Measurements from ENCODE around the gene NCOA1. TPM values are rescaled to one million over a fixed set of nuclear protein-coding genes. Genes with fewer than 3 reads are reported as not detected.

Gene NCOA1
- total RNA-seq, 1 donor from 2014 or later, result 3.4 TPM

- H3K27me3 ChIP-seq (ENCODE audit: control insufficient read depth, insufficient read depth, low read length), result no peaks in the 10 kb centered on the region
- DNase-seq (ENCODE audit: low read depth) (no peak), FAIRE-seq (no peak)
- no peak overlapping the region for H3K4me3 ChIP-seq (ENCODE audit: low read depth, low read length)
- peaks cover 2% of the 10 kb centered on the region for H3K36me3 ChIP-seq (ENCODE audit: control insufficient read depth, insufficient read depth, low read length)
- no peak for TF ChIP-seq CTCF (IDR thresholded peaks at IDR 0.05; ENCODE audit: insufficient read depth, low read length, severe bottlenecking)
Measured at GRCh38 chr2:24570225-24570624, 79.2 kb downstream of the NCOA1 start.

GRCh38 chr2:24571828-24572442 is 80.9 kb downstream of the NCOA1 start:
- Histone ChIP-seq H3K36me3 (ENCODE audit: control insufficient read depth, insufficient read depth, low read length) (no peaks in the 10 kb centered on the region), H3K4me3 (ENCODE audit: low read depth, low read length) (no peak overlapping the region), H3K27me3 (ENCODE audit: control insufficient read depth, insufficient read depth, low read length) (no peaks in the 10 kb centered on the region)
- TF ChIP-seq CTCF (IDR thresholded peaks at IDR 0.05; ENCODE audit: insufficient read depth, low read length, severe bottlenecking), result no peak
- DNase-seq (ENCODE audit: low read depth) (no peak), FAIRE-seq (no peak)

GRCh38 chr2:24576146-24576545 is 85.1 kb downstream of the NCOA1 start:
- no peak overlapping the region for H3K4me3 ChIP-seq (ENCODE audit: low read depth, low read length)
- TF ChIP-seq CTCF (IDR thresholded peaks at IDR 0.05; ENCODE audit: insufficient read depth, low read length, severe bottlenecking), result no peak
- FAIRE-seq (no peak), DNase-seq (ENCODE audit: low read depth) (no peak)
- H3K27me3 ChIP-seq (ENCODE audit: control insufficient read depth, insufficient read depth, low read length), result no peaks in the 10 kb centered on the region
- H3K36me3 ChIP-seq (ENCODE audit: control insufficient read depth, insufficient read depth, low read length), result no peaks in the 10 kb centered on the region

GRCh38 chr2:24576617-24577016 is 85.6 kb downstream of the NCOA1 start:
- DNase-seq (ENCODE audit: low read depth) (no peak), FAIRE-seq (no peak)
- Histone ChIP-seq H3K4me3 (ENCODE audit: low read depth, low read length) (no peak overlapping the region), H3K36me3 (ENCODE audit: control insufficient read depth, insufficient read depth, low read length) (no peaks in the 10 kb centered on the region), H3K27me3 (ENCODE audit: control insufficient read depth, insufficient read depth, low read length) (no peaks in the 10 kb centered on the region)
- TF ChIP-seq CTCF (IDR thresholded peaks at IDR 0.05; ENCODE audit: insufficient read depth, low read length, severe bottlenecking), result no peak

GRCh38 chr2:24577481-24577880 is 86.4 kb downstream of the NCOA1 start:
- H3K36me3 ChIP-seq (ENCODE audit: control insufficient read depth, insufficient read depth, low read length), result no peaks in the 10 kb centered on the region
- DNase-seq (ENCODE audit: low read depth), result no peak
- H3K4me3 ChIP-seq (ENCODE audit: low read depth, low read length), result no peak overlapping the region
- no peaks in the 10 kb centered on the region for H3K27me3 ChIP-seq (ENCODE audit: control insufficient read depth, insufficient read depth, low read length)
- no peak for TF ChIP-seq CTCF (IDR thresholded peaks at IDR 0.05; ENCODE audit: insufficient read depth, low read length, severe bottlenecking)
- FAIRE-seq, result no peak

Measured in bronchial epithelial cell (primary cell).